ENCODE data around the gene VASP. TPM values are rescaled to one million over a fixed set of nuclear protein-coding genes. Genes with fewer than 3 reads are reported as not detected.

Gene VASP
- total and polyA plus RNA-seq, 2 of the 4 experiments (the other 2 are of a cell fraction): 61.1 to 88.8 TPM

DNA sequence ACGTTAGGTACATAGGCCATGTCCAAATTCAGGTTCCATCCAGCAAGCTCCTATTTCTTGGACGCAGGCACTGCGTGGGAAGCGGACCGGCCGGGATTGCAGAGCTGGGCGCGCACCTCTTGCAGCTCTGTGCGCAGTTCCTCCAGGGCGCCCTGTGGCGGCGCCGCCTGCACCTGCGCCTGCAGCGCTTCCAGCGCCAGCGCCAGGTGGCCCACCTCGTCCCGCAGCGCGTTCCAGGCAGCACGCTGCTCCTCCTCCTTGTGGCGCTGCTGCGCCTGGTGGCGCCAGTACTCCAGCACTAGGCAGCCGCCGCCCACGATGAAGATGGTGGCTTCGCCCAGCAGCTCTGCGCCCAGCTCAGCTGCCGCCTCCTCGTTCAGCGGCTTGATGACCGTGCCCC lies 46.2 kb downstream of the VASP start:
- no peak overlapping the region for H3K27ac ChIP-seq (ENCODE audit: insufficient read depth, low read length)
- no peak overlapping the region for H3K4me2 ChIP-seq (ENCODE audit: low read depth, low read length)
- no TSS peak for BruUV-seq (replicated peaks)
- H2BK15ac ChIP-seq (ENCODE audit: low read depth, low read length): no peak overlapping the region
- H4K20me1 ChIP-seq (ENCODE audit: insufficient read depth, low read length): 0 out of 2 replicates have a peak, but pooled peaks cover 2% of the 10 kb centered on the region
- no peak overlapping the region for H2BK120ac ChIP-seq (ENCODE audit: low read depth, low read length)
- H2AFZ ChIP-seq (replicated peaks; ENCODE audit: low read length, poor library complexity): no peak overlapping the region
- no peaks in the 10 kb centered on the region for H3K27me3 ChIP-seq (ENCODE audit: control insufficient read depth, insufficient read depth, low read length)
- no peak overlapping the region for H2AK5ac ChIP-seq (ENCODE audit: low read depth, low read length)
- no peaks in the 10 kb centered on the region for H3K9me3 ChIP-seq (ENCODE audit: control insufficient read depth, insufficient read depth, low read length)
- ATAC-seq (ENCODE audit: low read depth): no peak
- no peak overlapping the region for H2AK9ac ChIP-seq (replicated peaks; ENCODE audit: low read depth, low read length, poor library complexity)
- 61% methylated on average over 32 of the region's 34 CpGs; no CpG with 5 or more reads in 1 of the 2 experiments for WGBS, 2 experiments (ENCODE audit: extremely low coverage in 2 of 2, insufficient read length in 1 of 2)
- no peak overlapping the region for H3K4me3 ChIP-seq (ENCODE audit: insufficient read depth, low read depth, low read length)
- H3K9ac ChIP-seq (ENCODE audit: low read depth, low read length): no peak overlapping the region
- no peak overlapping the region for H3K4ac ChIP-seq (ENCODE audit: low read depth, low read length)
- TF ChIP-seq RAD21 (IDR thresholded peaks at IDR 0.05; ENCODE audit: low read length): no peak
- no peak for TF ChIP-seq RCOR1 (IDR thresholded peaks at IDR 0.05; ENCODE audit: insufficient replicate concordance, low read length)
- no peak for TF ChIP-seq CEBPB (IDR thresholded peaks at IDR 0.05; ENCODE audit: low read depth, low read length)
- TF ChIP-seq, protein P1, sequence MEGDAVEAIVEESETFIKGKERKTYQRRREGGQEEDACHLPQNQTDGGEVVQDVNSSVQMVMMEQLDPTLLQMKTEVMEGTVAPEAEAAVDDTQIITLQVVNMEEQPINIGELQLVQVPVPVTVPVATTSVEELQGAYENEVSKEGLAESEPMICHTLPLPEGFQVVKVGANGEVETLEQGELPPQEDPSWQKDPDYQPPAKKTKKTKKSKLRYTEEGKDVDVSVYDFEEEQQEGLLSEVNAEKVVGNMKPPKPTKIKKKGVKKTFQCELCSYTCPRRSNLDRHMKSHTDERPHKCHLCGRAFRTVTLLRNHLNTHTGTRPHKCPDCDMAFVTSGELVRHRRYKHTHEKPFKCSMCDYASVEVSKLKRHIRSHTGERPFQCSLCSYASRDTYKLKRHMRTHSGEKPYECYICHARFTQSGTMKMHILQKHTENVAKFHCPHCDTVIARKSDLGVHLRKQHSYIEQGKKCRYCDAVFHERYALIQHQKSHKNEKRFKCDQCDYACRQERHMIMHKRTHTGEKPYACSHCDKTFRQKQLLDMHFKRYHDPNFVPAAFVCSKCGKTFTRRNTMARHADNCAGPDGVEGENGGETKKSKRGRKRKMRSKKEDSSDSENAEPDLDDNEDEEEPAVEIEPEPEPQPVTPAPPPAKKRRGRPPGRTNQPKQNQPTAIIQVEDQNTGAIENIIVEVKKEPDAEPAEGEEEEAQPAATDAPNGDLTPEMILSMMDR (conservative IDR thresholded peaks at IDR 0.05; ENCODE audit: low read depth, low read length): no peak
- no peak for TF ChIP-seq MXI1 (IDR thresholded peaks at IDR 0.05; ENCODE audit: borderline replicate concordance, low read depth, low read length)
- no peak for TF ChIP-seq MAZ (IDR thresholded peaks at IDR 0.05; ENCODE audit: borderline replicate concordance, low read depth, low read length)
- TF ChIP-seq, protein P2, sequence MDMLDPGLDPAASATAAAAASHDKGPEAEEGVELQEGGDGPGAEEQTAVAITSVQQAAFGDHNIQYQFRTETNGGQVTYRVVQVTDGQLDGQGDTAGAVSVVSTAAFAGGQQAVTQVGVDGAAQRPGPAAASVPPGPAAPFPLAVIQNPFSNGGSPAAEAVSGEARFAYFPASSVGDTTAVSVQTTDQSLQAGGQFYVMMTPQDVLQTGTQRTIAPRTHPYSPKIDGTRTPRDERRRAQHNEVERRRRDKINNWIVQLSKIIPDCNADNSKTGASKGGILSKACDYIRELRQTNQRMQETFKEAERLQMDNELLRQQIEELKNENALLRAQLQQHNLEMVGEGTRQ (IDR thresholded peaks at IDR 0.05; ENCODE audit: low read depth, low read length): no peak
- no peak for TF ChIP-seq POLR2A (IDR thresholded peaks at IDR 0.05; ENCODE audit: low read depth, low read length)
- TF ChIP-seq, protein P3, sequence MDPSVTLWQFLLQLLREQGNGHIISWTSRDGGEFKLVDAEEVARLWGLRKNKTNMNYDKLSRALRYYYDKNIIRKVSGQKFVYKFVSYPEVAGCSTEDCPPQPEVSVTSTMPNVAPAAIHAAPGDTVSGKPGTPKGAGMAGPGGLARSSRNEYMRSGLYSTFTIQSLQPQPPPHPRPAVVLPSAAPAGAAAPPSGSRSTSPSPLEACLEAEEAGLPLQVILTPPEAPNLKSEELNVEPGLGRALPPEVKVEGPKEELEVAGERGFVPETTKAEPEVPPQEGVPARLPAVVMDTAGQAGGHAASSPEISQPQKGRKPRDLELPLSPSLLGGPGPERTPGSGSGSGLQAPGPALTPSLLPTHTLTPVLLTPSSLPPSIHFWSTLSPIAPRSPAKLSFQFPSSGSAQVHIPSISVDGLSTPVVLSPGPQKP (IDR thresholded peaks at IDR 0.05; ENCODE audit: borderline replicate concordance, low read depth, low read length): no peak
- TF ChIP-seq MAFK (IDR thresholded peaks at IDR 0.05; ENCODE audit: low read depth, low read length): no peak
- no peak for TF ChIP-seq NFE2L2 (IDR thresholded peaks at IDR 0.05; ENCODE audit: low read depth, low read length)
- no peak for TF ChIP-seq CHD1 (IDR thresholded peaks at IDR 0.05; ENCODE audit: low read depth, low read length)
- TF ChIP-seq SMC3 (IDR thresholded peaks at IDR 0.05; ENCODE audit: low read depth, low read length): no peak
- TF ChIP-seq BHLHE40 (IDR thresholded peaks at IDR 0.05; ENCODE audit: low read depth, low read length): no peak
- TF ChIP-seq RFX5 (IDR thresholded peaks at IDR 0.05; ENCODE audit: low read depth, low read length): no peak
- TF ChIP-seq FOS (IDR thresholded peaks at IDR 0.05; ENCODE audit: low read depth, low read length): no peak
- no peaks in the 10 kb centered on the region for H3K4me1 ChIP-seq (ENCODE audit: control insufficient read depth, insufficient read depth, low read length)
- ChIA-PET POLR2A (ENCODE audit: unreplicated experiment) (no interaction called here), CTCF (no interaction called here)
- H3K9me1 ChIP-seq (ENCODE audit: insufficient read depth, low read length): no peaks in the 10 kb centered on the region
- no peak overlapping the region for H2BK5ac ChIP-seq (ENCODE audit: low read depth, low read length, poor library complexity, severe bottlenecking)
- no peak overlapping the region for H4K5ac ChIP-seq (ENCODE audit: low read depth, low read length)
- dilution Hi-C loops (cut with HindIII; ENCODE audit: low sequenced_read_pairs, unreplicated experiment) (no loop called here), in situ Hi-C loops (cut with MboI; ENCODE audit: low sequenced_read_pairs) (no loop called here), intact Hi-C loops (cut with micrococcal nuclease) (no loop called here)
- H4K91ac ChIP-seq (ENCODE audit: insufficient read depth, low read depth, low read length): no peak overlapping the region
- peaks cover 5% of the 10 kb centered on the region for H3K36me3 ChIP-seq (ENCODE audit: control insufficient read depth, insufficient read depth, low read length)
- no peak overlapping the region for H2BK20ac ChIP-seq (ENCODE audit: low read depth, low read length)
- H4K8ac ChIP-seq (ENCODE audit: low read depth in 2 of 2, low read length in 2 of 2): no peak overlapping the region
- no peak overlapping the region for H3K18ac ChIP-seq (ENCODE audit: low read depth, low read length)
- no peak for DNase-seq
- no peak overlapping the region for H3K23ac ChIP-seq (ENCODE audit: low read depth, low read length)
- H3K79me1 ChIP-seq (ENCODE audit: low read depth in 1 of 2, low read length in 2 of 2): peaks cover 0 to 6% of the 10 kb centered on the region in 2 experiments; a peak in 2 of 4 replicates
- H3K56ac ChIP-seq (ENCODE audit: extremely low read depth, insufficient read depth, low read length): no peak overlapping the region
- no peak overlapping the region for H3K14ac ChIP-seq (replicated peaks; ENCODE audit: low read depth, low read length)

Measured in IMR-90 (cell line).